Sigmoid colon (tissue), 7 donors: ENCODE measurements around the gene GSTT2B. TPM values are rescaled to one million over a fixed set of nuclear protein-coding genes. Genes with fewer than 3 reads are reported as not detected.
"Not testable (repeated sequence)": the region's sequence is repeated elsewhere in the genome, so short reads cannot be mapped to it uniquely, and the experiment has no call there.

ENCODE experiments used
- DNase-seq: peaks from one replicate; pipeline ENCODE4 v3.0.0-alpha.2; 2019
- H3K27ac ChIP-seq, 4 donors: fragments of 200-600 bp; sonication (generic); one replicate each; pipeline ENCODE4 v1.5.1; 2016 to 2019; ENCODE audit warnings: mild to moderate bottlenecking in 1 of 4
- H3K27me3 ChIP-seq, 3 donors: fragments of 200-600 bp; sonication (generic); one replicate each; pipeline ENCODE4 v1.5.1; 2019; ENCODE audit warnings: mild to moderate bottlenecking in 1 of 3
- H3K36me3 ChIP-seq, 4 donors: fragments of 200-600 bp; sonication (generic); one replicate each; pipeline ENCODE4 v1.5.1; 2016 to 2019
- H3K4me1 ChIP-seq, 4 donors: fragments of 200-600 bp; sonication (generic); one replicate each; pipeline ENCODE4 v1.5.1; 2017 to 2019
- H3K4me3 ChIP-seq, 4 donors: fragments of 200-600 bp; sonication (generic); one replicate each; pipeline ENCODE4 v1.5.1; 2017 to 2019; ENCODE audit warnings: mild to moderate bottlenecking in 2 of 4, moderate library complexity in 1 of 4
- H3K9me3 ChIP-seq, 4 donors: fragments of 200-600 bp in 3 of 4; sonication (generic) in 3 of 4; one replicate each; pipeline versions ENCODE4 v1.5.1 to v1.6.1; 2013 to 2019
- EP300 ChIP-seq, 4 donors: sonication (generic); formaldehyde crosslinking; IDR thresholded peaks; one replicate each; pipeline ENCODE4 v1.6.1; 2017; ENCODE audit warnings: antibody characterized with exemption in 4 of 4
- POLR2A ChIP-seq, 2 donors: fragments of 450-650 bp; IDR thresholded peaks; one replicate each; pipeline ENCODE4 v1.6.1; 2016; ENCODE audit warnings: antibody characterized with exemption in 2 of 2, mild to moderate bottlenecking in 2 of 2, moderate library complexity in 2 of 2
- POLR2AphosphoS5 ChIP-seq, 4 donors: sonication (generic); formaldehyde crosslinking; IDR thresholded peaks; one replicate each; pipeline ENCODE4 v1.6.1; 2017; ENCODE audit warnings: antibody characterized with exemption in 4 of 4
- WGBS, 2 donors: extraction: QIAGEN DNeasy Blood & Tissue Kit; methylation state at CpG; one replicate each; pipeline ENCODE4 v1.1.7; 2013; 5-methylcytosine and 5-hydroxymethylcytosine counted together
- intact Hi-C: fragments of 100-400 bp; cut with DNase I; formaldehyde crosslinking; loops from one replicate; pipeline ENCODE4 v1.15.1; 2023
- polyA plus RNA-seq, 3 donors: library from polyadenylated mRNA; stranded (reverse); fragments of 200-250 nt; gene quantifications; one replicate each; pipeline ENCODE4 v1.2.3, GENCODE V29; 2013
- total RNA-seq, 4 donors: library from RNA; depleted of rRNA; stranded (reverse); fragments of >200 nt; gene quantifications; one replicate each; pipeline ENCODE4 v1.1.0, GENCODE V29; 2016
- TF ChIP-seq, protein P1 (sequence below), 4 experiments: fragments of 450-650 bp in 3 of 4; fragments of 200-600 bp in 1 of 4; IDR thresholded peaks; one replicate each; pipeline ENCODE4 v1.5.1; 2016 to 2019; ENCODE audit warnings: antibody characterized with exemption in 4 of 4, mild to moderate bottlenecking in 3 of 4, moderate library complexity in 2 of 4
- donor health status: healthy with polysubstance abuse.
- donor health status: Bipolar disorder and iron deficiency.
- donor health status: healthy.

The GSTT2B gene
- total and polyA plus RNA-seq, 7 donors = 0.71 to 9.4 (median 4.2) TPM; not detected in 2

DNA sequence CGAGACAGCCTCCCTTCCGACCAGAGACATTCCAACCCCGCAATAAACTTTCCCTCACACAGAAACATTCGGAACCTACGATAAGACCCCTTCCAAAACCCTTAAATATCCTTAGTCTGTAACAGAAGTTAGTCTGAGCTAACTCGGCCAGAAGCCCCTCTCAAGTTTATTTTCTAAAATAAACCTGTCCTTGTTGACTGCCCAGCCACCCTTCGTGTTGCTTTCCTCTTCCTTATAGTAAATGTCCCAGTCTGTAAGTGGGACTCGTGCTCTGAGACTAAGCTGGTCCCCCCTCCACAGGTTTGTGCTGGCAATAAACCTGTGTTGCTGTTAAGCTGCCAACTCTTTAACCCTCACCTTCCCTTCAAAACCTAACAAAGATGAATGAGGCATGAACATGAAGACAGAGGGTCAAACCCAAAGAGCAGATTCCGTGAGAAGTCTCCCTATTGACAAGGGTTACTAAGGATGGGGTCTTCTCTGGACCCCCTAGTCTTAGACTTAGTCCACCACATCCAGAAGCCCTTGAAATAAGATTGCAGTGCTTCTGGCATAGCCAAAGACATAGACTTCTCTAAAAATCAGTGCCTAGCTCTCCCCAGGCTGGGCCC is 48.6 kb downstream of the GSTT2B start:
- WGBS, 2 donors = 86 to 88% methylated on average over 9 of the region's 9 CpGs
- no peak for DNase-seq
- no peak for TF ChIP-seq EP300 (IDR thresholded peaks at IDR 0.05)
- H3K4me1 ChIP-seq = peaks cover 0 to 19% (median 11%) of the 10 kb centered on the region in 4 donors
- no peaks in the 10 kb centered on the region for H3K27me3 ChIP-seq
- H3K9me3 ChIP-seq = no peaks in the 10 kb centered on the region
- H3K36me3 ChIP-seq = no peaks in the 10 kb centered on the region
- no peak overlapping the region for H3K4me3 ChIP-seq
- peak overlapping the region in 1 of 4 donors; percentile 90 for H3K27ac ChIP-seq
- intact Hi-C loops = loop anchor here (2.0 kb wide), 1 partner anchor 18 kb away; the partner anchor contains the start of gene MIF

DNA sequence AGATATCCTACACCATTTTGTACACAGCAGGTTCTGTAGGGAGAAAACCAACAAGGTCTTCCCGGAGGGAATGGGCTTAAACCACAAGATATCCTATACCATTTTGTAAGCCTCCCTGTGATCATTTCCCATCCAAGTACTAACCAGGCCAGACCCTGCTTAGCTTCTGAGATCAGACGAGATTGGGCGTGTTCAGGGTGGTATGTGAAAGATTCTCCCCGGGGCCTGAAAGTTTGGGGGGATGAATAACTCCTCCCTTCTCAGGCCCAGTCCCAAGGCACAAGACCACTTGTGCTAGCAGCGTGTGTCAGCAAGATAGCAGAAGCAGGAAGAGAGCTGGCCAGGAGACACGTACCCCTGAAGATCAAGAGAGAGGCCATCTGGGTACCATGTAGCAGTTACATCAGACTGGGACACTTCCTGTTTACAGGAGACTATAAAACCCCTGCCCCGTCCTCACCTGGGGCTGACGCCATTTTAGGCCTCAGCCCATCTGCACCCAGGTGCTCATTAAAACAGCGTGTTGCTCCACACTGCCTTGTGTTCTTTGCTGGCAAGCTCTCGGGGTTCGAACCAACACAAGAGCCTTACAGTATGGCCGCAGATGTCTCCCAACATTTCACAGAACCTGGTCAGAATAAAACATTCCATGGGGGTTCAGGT is 49.5 kb downstream of the GSTT2B start:
- Histone ChIP-seq H3K27ac (no peak overlapping the region), H3K27me3 (no peaks in the 10 kb centered on the region), H3K36me3 (no peaks in the 10 kb centered on the region), H3K9me3 (no peaks in the 10 kb centered on the region), H3K4me1 (peaks cover 0 to 19% (median 11%) of the 10 kb centered on the region in 4 donors), H3K4me3 (no peak overlapping the region)
- no peak for DNase-seq
- intact Hi-C loops = no loop called here
- WGBS, 2 donors = 91 to 95% methylated on average over 12 of the region's 12 CpGs
- no peak for TF ChIP-seq EP300 (IDR thresholded peaks at IDR 0.05)
- TF ChIP-seq, protein P1, sequence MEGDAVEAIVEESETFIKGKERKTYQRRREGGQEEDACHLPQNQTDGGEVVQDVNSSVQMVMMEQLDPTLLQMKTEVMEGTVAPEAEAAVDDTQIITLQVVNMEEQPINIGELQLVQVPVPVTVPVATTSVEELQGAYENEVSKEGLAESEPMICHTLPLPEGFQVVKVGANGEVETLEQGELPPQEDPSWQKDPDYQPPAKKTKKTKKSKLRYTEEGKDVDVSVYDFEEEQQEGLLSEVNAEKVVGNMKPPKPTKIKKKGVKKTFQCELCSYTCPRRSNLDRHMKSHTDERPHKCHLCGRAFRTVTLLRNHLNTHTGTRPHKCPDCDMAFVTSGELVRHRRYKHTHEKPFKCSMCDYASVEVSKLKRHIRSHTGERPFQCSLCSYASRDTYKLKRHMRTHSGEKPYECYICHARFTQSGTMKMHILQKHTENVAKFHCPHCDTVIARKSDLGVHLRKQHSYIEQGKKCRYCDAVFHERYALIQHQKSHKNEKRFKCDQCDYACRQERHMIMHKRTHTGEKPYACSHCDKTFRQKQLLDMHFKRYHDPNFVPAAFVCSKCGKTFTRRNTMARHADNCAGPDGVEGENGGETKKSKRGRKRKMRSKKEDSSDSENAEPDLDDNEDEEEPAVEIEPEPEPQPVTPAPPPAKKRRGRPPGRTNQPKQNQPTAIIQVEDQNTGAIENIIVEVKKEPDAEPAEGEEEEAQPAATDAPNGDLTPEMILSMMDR (IDR thresholded peaks at IDR 0.05) = no peak
- TF ChIP-seq POLR2A (IDR thresholded peaks at IDR 0.05) = no peak
- TF ChIP-seq POLR2AphosphoS5 (IDR thresholded peaks at IDR 0.05) = no peak

DNA sequence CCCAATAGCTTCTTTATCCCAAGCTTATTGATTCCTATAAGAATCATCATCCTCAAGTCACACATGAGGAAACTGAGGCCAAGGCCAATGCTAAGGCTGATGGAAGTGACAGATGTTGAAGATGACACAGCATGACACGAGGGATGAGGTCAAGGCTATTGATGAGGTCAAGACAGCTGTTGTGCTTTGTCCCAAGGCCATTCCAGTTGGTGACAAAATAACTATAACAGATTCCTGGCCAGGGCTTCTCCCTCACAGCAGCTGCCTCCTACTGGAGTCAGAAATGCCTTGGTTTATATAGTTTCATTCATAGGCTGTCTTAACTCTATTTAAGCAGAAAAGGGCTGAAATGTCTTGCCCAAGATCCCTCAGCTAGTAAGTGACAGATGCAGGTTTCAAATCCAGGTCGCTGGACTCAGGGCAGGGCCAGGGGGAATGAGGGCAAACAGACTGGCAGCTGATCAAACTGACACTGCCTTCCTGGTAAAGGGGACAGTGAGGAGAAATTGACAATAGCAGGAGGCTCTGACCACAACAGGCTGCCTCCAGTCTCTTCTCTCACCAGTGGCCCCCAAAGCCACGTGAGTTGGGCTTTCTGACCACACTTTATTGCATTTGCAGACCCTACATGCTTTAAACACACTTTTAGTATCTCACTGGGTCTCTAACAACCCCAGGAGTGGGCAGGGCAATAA is 50.4 kb downstream of the GSTT2B start:
- WGBS, 2 donors = 77 to 79% methylated on average over 3 of the region's 3 CpGs
- intact Hi-C loops = no loop called here
- peaks cover 0 to 19% (median 11%) of the 10 kb centered on the region in 4 donors for H3K4me1 ChIP-seq
- no peak for DNase-seq
- no peaks in the 10 kb centered on the region for H3K36me3 ChIP-seq
- TF ChIP-seq EP300 (IDR thresholded peaks at IDR 0.05) (no peak), POLR2AphosphoS5 (IDR thresholded peaks at IDR 0.05) (no peak), POLR2A (IDR thresholded peaks at IDR 0.05) (no peak)
- TF ChIP-seq, protein P1 (IDR thresholded peaks at IDR 0.05) = no peak
- H3K27me3 ChIP-seq = no peaks in the 10 kb centered on the region
- H3K27ac ChIP-seq = no peak overlapping the region
- H3K4me3 ChIP-seq = no peak overlapping the region
- no peaks in the 10 kb centered on the region for H3K9me3 ChIP-seq

DNA sequence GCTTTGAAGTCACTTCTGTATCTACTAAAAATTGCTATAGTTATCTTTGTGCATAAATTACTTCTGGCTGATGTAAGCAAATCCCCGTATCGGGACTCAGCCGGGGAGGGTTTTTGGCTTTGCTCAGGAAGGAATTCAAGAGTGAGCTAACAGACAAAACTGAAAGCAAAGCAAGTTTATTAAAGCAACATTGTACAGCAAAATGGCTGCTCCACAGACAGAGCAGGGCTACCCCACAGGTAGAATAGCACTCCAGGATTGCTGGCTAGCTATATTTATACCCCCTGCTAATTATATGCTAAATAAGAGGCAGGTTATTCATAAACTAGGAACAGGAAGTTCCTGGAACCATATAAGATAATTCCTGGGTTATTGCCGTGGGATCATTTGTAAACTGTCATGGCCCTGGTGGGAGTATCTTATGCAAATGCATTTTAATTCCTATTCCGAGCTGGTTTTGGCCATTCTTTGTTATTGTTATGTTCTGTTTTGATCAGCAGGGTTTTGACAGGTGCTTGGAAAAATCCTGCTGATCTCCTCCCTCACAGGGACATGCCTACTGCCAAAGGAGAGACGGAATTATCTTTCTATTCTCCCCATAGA is 51.6 kb downstream of the GSTT2B start:
- H3K27ac ChIP-seq = peak overlapping the region in 1 of 4 donors; percentile 43
- intact Hi-C loops = no loop called here
- no peak for TF ChIP-seq POLR2A (IDR thresholded peaks at IDR 0.05)
- TF ChIP-seq POLR2AphosphoS5 (IDR thresholded peaks at IDR 0.05) = no peak
- TF ChIP-seq EP300 (IDR thresholded peaks at IDR 0.05) = no peak
- 54 to 56% methylated on average over 6 of the region's 6 CpGs for WGBS, 2 donors
- H3K4me3 ChIP-seq = peak overlapping the region in 2 of 4 donors; percentile 1 to 2
- H3K36me3 ChIP-seq = no peaks in the 10 kb centered on the region
- H3K4me1 ChIP-seq = peaks cover 0 to 19% (median 11%) of the 10 kb centered on the region in 4 donors
- H3K9me3 ChIP-seq = no peaks in the 10 kb centered on the region
- no peak for DNase-seq
- no peaks in the 10 kb centered on the region for H3K27me3 ChIP-seq

DNA sequence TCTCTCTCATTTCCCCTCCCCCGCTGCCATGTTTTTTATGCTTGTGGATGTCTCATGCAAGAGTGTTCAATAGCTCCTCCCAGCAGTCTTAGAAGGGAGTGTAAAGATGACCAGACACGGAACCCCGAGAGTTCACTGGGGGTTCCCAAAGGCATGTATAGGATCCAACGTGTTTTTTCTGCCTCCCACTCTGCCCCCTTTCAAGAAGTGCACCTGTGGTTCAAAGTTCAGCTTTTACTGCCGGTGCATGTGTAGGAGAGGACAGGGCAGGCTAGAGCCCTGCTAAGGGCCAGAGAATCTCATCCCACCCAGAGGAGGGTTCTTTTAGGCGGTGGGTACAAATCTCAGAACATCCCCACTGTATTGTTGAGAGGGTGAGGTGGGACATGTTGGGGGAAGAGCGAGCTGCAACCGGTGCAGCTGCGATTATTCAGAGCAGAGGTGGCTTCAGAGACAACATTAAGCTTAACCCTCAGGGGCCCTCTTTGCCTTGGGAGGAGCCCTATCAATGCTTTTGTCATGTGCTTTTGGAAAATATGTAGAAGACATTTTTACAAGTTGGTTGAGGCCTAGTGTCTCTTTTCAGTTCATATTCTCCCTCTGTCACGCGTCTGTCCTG is 52.3 kb downstream of the GSTT2B start:
- no peaks in the 10 kb centered on the region for H3K27me3 ChIP-seq
- peak overlapping the region in 1 of 4 donors; percentile 43 for H3K27ac ChIP-seq
- WGBS, 2 donors = 46 to 75% methylated on average over 11 of the region's 11 CpGs
- intact Hi-C loops = no loop called here
- H3K36me3 ChIP-seq = no peaks in the 10 kb centered on the region
- no peak overlapping the region for H3K4me3 ChIP-seq
- peaks cover 0 to 19% (median 11%) of the 10 kb centered on the region in 4 donors for H3K4me1 ChIP-seq
- no peak for DNase-seq
- TF ChIP-seq, protein P1 (IDR thresholded peaks at IDR 0.05) = no peak
- no peak for TF ChIP-seq EP300 (IDR thresholded peaks at IDR 0.05)
- no peak for TF ChIP-seq POLR2AphosphoS5 (IDR thresholded peaks at IDR 0.05)
- H3K9me3 ChIP-seq = no peaks in the 10 kb centered on the region

DNA sequence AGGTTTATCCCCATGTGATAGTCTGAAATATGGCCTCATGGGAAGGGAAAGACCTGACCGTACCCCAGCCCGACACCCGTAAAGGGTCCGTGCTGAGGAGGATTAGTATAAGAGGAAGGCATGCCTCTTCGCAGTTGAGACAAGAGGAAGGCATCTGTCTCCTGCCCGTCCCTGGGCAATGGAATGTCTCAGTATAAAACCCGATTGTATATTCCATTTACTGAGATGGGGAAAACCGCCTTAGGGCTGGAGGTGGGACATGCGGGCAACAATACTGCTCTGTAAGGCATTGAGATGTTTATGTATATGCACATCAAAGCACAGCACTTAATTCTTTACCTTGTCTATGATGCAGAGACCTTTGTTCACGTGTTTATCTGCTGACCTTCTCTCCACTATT is 53.6 kb downstream of the GSTT2B start:
- WGBS, 2 donors = 69 to 77% methylated on average over 10 of the region's 10 CpGs
- intact Hi-C loops, H3K4me3 ChIP-seq, H3K36me3 ChIP-seq, H3K27me3 ChIP-seq, H3K9me3 ChIP-seq, DNase-seq, H3K27ac ChIP-seq: not testable (repeated sequence)
- peaks cover 0 to 12% (median 4%) of the 10 kb centered on the region in 4 donors for H3K4me1 ChIP-seq
